HuH-7.5 (cell line): ENCODE data around the gene PROSER3.

Experiments used
- DNase-seq: peaks from one replicate; pipeline ENCODE4 v3.0.0; 2011; ENCODE audit warnings: low spot score

PROSER3 gene

GRCh38 chr19:35777961-35778360 is 20.0 kb downstream of the PROSER3 start:
- no peak for DNase-seq

GRCh38 chr19:35779033-35779432 is 21.1 kb downstream of the PROSER3 start:
- no peak for DNase-seq

- no peak for DNase-seq
Observed at GRCh38 chr19:35780058-35780457, 22.1 kb downstream of the PROSER3 start.

- DNase-seq: no peak
Observed at GRCh38 chr19:35780717-35781116, 22.7 kb downstream of the PROSER3 start.

GRCh38 chr19:35781650-35782049 is 23.7 kb downstream of the PROSER3 start:
- DNase-seq: no peak

GRCh38 chr19:35782589-35782988 is 24.6 kb downstream of the PROSER3 start:
- no peak for DNase-seq

- DNase-seq: no peak
Observed at GRCh38 chr19:35783469-35784434, 25.8 kb downstream of the PROSER3 start.

GRCh38 chr19:35784503-35785338 is 26.7 kb downstream of the PROSER3 start:
- no peak for DNase-seq

GRCh38 chr19:35785339-35785627 is 27.3 kb downstream of the PROSER3 start:
- DNase-seq: no peak

GRCh38 chr19:35786299-35787160 is 28.6 kb downstream of the PROSER3 start:
- peak; percentile 75 for DNase-seq

- DNase-seq: no peak
Observed at GRCh38 chr19:35787227-35787799, 29.3 kb downstream of the PROSER3 start.

- DNase-seq: no peak
Observed at GRCh38 chr19:35788205-35788960, 30.4 kb downstream of the PROSER3 start.

GRCh38 chr19:35789195-35789977 is 31.4 kb downstream of the PROSER3 start:
- no peak for DNase-seq

GRCh38 chr19:35789978-35790944 is 32.3 kb downstream of the PROSER3 start:
- DNase-seq: no peak

GRCh38 chr19:35790981-35791813 is 33.2 kb downstream of the PROSER3 start:
- peak; percentile 55 for DNase-seq

- no peak for DNase-seq
Observed at GRCh38 chr19:35791814-35792279, 33.9 kb downstream of the PROSER3 start.

- DNase-seq: no peak
Observed at GRCh38 chr19:35792312-35792711, 34.3 kb downstream of the PROSER3 start.

- no peak for DNase-seq
Observed at GRCh38 chr19:35792888-35793287, 34.9 kb downstream of the PROSER3 start.
